ENCODE data around the gene INSM2. TPM values are rescaled to one million over a fixed set of nuclear protein-coding genes. Genes with fewer than 3 reads are reported as not detected.

Gene INSM2, protein sequence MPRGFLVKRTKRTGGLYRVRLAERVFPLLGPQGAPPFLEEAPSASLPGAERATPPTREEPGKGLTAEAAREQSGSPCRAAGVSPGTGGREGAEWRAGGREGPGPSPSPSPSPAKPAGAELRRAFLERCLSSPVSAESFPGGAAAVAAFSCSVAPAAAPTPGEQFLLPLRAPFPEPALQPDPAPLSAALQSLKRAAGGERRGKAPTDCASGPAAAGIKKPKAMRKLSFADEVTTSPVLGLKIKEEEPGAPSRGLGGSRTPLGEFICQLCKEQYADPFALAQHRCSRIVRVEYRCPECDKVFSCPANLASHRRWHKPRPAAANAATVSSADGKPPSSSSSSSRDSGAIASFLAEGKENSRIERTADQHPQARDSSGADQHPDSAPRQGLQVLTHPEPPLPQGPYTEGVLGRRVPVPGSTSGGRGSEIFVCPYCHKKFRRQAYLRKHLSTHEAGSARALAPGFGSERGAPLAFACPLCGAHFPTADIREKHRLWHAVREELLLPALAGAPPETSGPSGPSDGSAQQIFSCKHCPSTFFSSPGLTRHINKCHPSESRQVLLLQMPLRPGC
- 0.12 and 0.26 TPM in 2 replicates for total RNA-seq (ENCODE audit: low replicate concordance)
- long read RNA-seq = 0 reads

DNA sequence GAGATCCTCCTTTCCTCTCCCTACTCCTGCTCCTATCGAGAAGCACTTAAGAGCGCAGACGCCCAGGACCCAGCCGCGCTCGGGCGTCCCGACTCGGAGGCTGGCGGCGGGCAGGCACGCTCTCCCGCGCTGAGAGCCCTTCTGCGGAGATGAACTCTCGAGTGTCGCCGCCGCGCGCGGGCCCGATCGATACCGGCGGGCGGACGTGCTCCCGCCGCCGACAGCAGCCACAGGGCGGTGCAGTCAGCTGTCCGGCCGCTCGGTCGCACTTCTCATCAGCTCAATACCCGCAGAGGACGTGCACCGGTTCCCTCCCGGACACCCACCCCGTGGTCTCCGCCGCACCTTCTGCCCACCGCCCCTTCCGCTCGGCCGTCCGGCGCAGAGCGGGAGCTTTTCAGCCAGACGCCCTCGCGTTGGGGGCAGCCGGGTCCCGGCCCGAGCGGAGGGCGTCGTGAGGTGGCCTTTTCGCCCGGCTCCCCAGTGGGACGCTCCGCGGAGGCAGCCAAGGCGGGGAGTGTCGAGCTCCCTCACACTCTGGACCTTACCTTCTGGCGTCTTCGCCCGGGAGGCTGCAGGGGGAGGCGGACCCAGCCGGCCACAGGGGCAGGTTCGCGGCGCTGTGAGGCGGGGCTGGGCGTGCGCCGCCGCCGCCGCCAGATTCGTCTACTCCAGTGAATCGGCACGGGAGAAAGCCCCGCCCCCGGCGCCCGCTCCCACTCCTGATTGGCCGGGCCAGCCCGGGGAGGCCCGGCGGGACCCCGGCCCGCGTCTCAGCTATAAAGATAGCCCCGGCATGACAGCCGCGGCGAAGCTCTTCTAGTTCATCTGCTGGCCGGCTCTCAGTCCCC lies at the start of gene INSM2:
INSM2 (plus strand) TSS at position 808 of the 851 bp plus-strand sequence. CDS start 89 bp downstream, outside the sequence.
- Mint-ChIP-seq H3K4me1 (ENCODE audit: unreplicated experiment) (no peaks in the 10 kb centered on the region), H3K4me3 (peak within 1 kb of the TSS; percentile 85), H3K9me3 (no peaks in the 10 kb centered on the region), H3K27me3 (peaks cover 82% of the 10 kb centered on the region), H3K36me3 (no peaks in the 10 kb centered on the region), H3K27ac (no peak within 1 kb of the TSS)
- TF ChIP-seq, protein P1, sequence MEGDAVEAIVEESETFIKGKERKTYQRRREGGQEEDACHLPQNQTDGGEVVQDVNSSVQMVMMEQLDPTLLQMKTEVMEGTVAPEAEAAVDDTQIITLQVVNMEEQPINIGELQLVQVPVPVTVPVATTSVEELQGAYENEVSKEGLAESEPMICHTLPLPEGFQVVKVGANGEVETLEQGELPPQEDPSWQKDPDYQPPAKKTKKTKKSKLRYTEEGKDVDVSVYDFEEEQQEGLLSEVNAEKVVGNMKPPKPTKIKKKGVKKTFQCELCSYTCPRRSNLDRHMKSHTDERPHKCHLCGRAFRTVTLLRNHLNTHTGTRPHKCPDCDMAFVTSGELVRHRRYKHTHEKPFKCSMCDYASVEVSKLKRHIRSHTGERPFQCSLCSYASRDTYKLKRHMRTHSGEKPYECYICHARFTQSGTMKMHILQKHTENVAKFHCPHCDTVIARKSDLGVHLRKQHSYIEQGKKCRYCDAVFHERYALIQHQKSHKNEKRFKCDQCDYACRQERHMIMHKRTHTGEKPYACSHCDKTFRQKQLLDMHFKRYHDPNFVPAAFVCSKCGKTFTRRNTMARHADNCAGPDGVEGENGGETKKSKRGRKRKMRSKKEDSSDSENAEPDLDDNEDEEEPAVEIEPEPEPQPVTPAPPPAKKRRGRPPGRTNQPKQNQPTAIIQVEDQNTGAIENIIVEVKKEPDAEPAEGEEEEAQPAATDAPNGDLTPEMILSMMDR (conservative IDR thresholded peaks at IDR 0.05) = no peak
- peak; percentile 89 for DNase-seq (ENCODE audit: extremely low spot score, unreplicated experiment)

DNA sequence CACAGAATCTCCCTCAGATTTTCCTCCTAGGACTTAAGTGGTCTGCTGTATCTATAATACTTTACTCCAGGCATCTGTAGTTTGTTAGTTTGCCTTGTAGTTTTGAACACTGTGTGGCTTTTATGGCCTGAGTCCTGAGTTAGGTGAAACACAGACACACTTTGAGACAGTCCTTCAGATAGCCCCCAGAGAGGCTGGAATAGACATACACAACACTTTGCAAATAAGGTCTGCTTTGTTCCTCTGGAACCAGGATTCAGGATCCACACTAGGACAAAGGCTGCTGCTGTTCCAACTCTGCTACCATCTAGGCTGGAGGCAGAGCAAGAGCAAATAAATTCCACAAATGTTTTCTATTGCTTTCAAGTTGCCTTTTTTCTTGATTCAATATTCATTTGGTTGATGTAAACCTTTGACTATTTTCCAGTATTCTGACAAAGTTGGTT lies 41.4 kb upstream of the INSM2 start:
- H3K36me3 Mint-ChIP-seq = no peaks in the 10 kb centered on the region
- H3K4me3 Mint-ChIP-seq = no peak overlapping the region

DNA sequence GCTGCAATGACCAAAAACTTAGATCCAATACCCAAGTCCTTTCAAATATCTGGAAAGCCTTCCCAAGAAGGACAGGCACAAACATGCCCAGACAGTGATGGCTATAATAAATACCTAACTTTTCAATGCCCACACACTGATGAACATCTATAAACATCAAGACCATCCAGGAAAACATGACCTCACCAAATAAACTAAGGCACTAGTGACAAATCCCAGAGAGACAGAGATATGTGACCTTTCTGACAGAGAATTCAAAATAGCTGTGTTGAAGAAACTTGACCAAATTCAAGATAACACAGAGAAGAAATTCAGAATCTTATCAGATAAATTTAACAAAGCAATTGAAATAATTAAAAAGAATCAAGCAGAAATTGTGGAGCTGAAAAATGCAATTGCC lies 38.7 kb upstream of the INSM2 start:
- H3K4me3 Mint-ChIP-seq = no peak overlapping the region
- H3K27ac Mint-ChIP-seq = no peak overlapping the region
- DNase-seq (ENCODE audit: extremely low spot score, unreplicated experiment) = no peak
- no peaks in the 10 kb centered on the region for H3K36me3 Mint-ChIP-seq
- TF ChIP-seq, protein P1 (conservative IDR thresholded peaks at IDR 0.05) = no peak
- no peaks in the 10 kb centered on the region for H3K27me3 Mint-ChIP-seq
- H3K9me3 Mint-ChIP-seq = no peaks in the 10 kb centered on the region
- H3K4me1 Mint-ChIP-seq (ENCODE audit: unreplicated experiment) = no peaks in the 10 kb centered on the region

More for the DNA sequence above, 41.4 kb upstream of the INSM2 start:
- Mint-ChIP-seq H3K27ac (no peak overlapping the region), H3K27me3 (no peaks in the 10 kb centered on the region), H3K4me1 (ENCODE audit: unreplicated experiment) (no peaks in the 10 kb centered on the region), H3K9me3 (no peaks in the 10 kb centered on the region)
- DNase-seq (ENCODE audit: extremely low spot score, unreplicated experiment) = no peak
- TF ChIP-seq, protein P1 (conservative IDR thresholded peaks at IDR 0.05) = no peak

DNA sequence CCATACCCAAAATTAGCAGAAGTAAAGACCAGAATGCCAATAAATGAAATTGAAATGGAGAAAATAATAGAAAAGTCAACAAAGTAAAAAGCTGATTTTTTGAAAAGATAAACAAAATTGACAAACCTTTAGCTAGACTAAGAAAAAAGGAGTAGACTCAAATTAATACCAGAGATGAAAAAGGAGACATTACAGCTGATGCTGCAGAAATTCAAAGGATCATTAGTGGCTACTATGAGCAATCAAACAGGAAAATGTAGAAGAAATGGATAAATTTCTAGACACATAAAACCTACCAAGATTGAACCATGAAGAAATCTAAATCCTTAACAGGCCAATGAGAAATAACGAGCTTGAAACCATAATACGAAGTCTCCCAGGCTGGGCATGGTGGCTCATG lies 34.8 kb upstream of the INSM2 start:
- TF ChIP-seq, protein P1 (conservative IDR thresholded peaks at IDR 0.05) = no peak
- no peak for DNase-seq (ENCODE audit: extremely low spot score, unreplicated experiment)
- Mint-ChIP-seq H3K9me3 (no peaks in the 10 kb centered on the region), H3K36me3 (no peaks in the 10 kb centered on the region), H3K27me3 (peaks cover 22% of the 10 kb centered on the region), H3K4me1 (ENCODE audit: unreplicated experiment) (no peaks in the 10 kb centered on the region), H3K4me3 (no peak overlapping the region), H3K27ac (no peak overlapping the region)

DNA sequence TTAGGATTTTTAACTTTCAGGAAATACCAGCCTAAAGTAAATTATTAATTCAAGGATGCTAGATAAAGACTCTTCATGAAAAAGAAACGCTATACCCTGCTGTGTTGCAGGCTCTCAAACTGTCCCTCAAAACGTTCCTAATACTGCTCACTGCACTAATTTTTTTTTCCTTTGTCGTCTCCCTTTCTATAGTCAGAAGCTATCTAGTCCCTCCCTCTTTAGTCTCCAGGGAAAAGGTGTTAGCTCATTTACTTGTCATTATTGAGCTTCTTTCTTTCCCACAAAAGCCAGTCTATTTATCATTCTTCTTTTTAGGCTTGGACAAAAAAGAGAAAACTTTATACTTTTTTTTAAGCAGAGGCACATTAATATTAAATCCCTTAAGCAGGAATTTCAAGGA lies 30.3 kb upstream of the INSM2 start:
- Mint-ChIP-seq H3K4me3 (no peak overlapping the region), H3K27me3 (peaks cover 28% of the 10 kb centered on the region), H3K9me3 (no peaks in the 10 kb centered on the region), H3K4me1 (ENCODE audit: unreplicated experiment) (no peaks in the 10 kb centered on the region), H3K36me3 (no peaks in the 10 kb centered on the region), H3K27ac (no peak overlapping the region)
- DNase-seq (ENCODE audit: extremely low spot score, unreplicated experiment) = no peak
- TF ChIP-seq, protein P1 (conservative IDR thresholded peaks at IDR 0.05) = no peak
